Thoracic aorta (tissue), 2 donors: ENCODE results near the gene SRSF11. TPM values are rescaled to one million over a fixed set of nuclear protein-coding genes. Genes with fewer than 3 reads are reported as not detected.

ENCODE experiments used
- ATAC-seq: fragments of 150-250 bp; one replicate; pipeline ENCODE4 v1.8.0; 2017; ENCODE audit warnings: low read depth; ENCODE audit not compliant: insufficient number of reproducible peaks, low FRiP score
- DNase-seq: peaks from one replicate; pipeline ENCODE4 v3.0.0-alpha.2; 2020; ENCODE audit warnings: low spot score
- H3K27ac ChIP-seq, 2 donors: fragments of 200-600 bp; sonication (generic); 1 replicate in 1 of 2; 2 replicates in 1 of 2; pipeline ENCODE4 v1.5.1; 2016; ENCODE audit warnings: mild to moderate bottlenecking in 2 of 2, moderate library complexity in 2 of 2
- H3K27me3 ChIP-seq: fragments of 200-600 bp; sonication (generic); replicated peaks from 2 replicates; pipeline ENCODE4 v1.6.0; 2016; ENCODE audit warnings: mild to moderate bottlenecking; ENCODE audit not compliant: insufficient read depth
- H3K36me3 ChIP-seq: fragments of 200-600 bp; sonication (generic); one replicate; pipeline ENCODE4 v1.5.1; 2016
- H3K4me1 ChIP-seq, 2 donors: fragments of 200-600 bp; sonication (generic); 1 replicate in 1 of 2; 2 replicates in 1 of 2; pipeline versions ENCODE4 v1.5.1 to v1.6.0; 2016; ENCODE audit warnings: low read depth in 2 of 2, mild to moderate bottlenecking in 1 of 2; ENCODE audit not compliant: control insufficient read depth in 1 of 2
- H3K4me3 ChIP-seq: fragments of 200-600 bp; sonication (generic); 2 replicates; pipeline ENCODE4 v1.5.1; 2016; ENCODE audit warnings: mild to moderate bottlenecking
- H3K9me3 ChIP-seq: fragments of 200-600 bp; sonication (generic); 2 replicates; pipeline ENCODE4 v1.5.1; 2016
- CTCF ChIP-seq: fragments of 200-600 bp; sonication (generic); IDR thresholded peaks from one replicate; pipeline ENCODE4 v1.5.1; 2019; ENCODE audit warnings: antibody characterized with exemption
- total RNA-seq, 2 donors: library from RNA; depleted of rRNA; stranded (reverse); fragments of >200 nt; gene quantifications; one replicate each; pipeline versions ENCODE4 v1.1.0 to v1.2.3, GENCODE V29; 2016

Gene SRSF11
- total RNA-seq, 2 donors from 2014 or later: 146 to 282 TPM

DNA sequence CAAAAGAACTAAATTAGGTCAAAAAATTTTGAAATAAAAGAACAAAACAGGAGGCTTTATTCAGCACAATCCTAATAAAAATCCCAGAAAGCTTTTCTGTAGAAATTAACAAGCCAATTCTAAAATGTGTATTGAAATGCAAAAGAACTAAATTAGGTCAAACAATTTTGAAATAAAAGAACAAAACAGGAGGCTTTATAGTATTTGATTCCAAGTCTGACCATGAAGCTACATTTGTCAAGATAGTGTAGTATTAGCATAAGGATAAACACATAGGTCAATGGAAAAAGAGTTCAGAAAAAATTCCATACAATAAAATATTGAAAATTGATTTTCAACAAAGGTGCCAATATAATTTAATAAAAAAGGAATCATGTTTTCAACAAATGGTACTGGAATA lies 26.6 kb upstream of the SRSF11 start:
- ATAC-seq (no peak), DNase-seq (no peak)
- Histone ChIP-seq H3K36me3 (no peaks in the 10 kb centered on the region), H3K27me3 (no peaks in the 10 kb centered on the region), H3K4me1 (no peaks in the 10 kb centered on the region), H3K27ac (no peak overlapping the region), H3K4me3 (no peak overlapping the region), H3K9me3 (no peaks in the 10 kb centered on the region)
- TF ChIP-seq CTCF: no peak

- Histone ChIP-seq H3K4me3 (no peak overlapping the region), H3K27ac (no peak overlapping the region), H3K27me3 (no peaks in the 10 kb centered on the region), H3K4me1 (no peaks in the 10 kb centered on the region), H3K36me3 (no peaks in the 10 kb centered on the region), H3K9me3 (no peaks in the 10 kb centered on the region)
- DNase-seq: no peak
- TF ChIP-seq CTCF: no peak
- ATAC-seq: no peak
Observed at GRCh38 chr1:70195342-70195741, 25.8 kb upstream of the SRSF11 start.

DNA sequence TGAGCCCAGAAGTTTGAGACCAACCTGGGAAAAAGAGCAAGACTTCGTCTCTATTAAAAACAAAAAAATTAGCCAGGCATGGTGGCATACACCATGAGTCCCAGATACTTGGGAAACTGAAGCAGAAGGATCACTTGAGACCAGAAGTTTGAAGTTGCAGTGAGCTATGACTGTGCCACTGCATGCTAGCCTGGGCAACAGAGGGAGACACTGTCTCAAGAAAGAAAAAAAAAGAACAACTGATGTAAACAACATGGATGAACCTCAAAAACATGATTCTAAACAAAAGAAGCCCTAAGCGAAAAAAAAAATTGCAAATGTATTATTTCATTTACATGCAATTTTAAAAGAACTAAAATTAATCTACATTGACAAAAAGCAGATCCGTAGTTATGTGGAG lies 24.8 kb upstream of the SRSF11 start:
- TF ChIP-seq CTCF: no peak
- no peaks in the 10 kb centered on the region for H3K4me1 ChIP-seq
- ATAC-seq (no peak), DNase-seq (no peak)
- H3K27me3 ChIP-seq: no peaks in the 10 kb centered on the region
- H3K4me3 ChIP-seq: no peak overlapping the region
- no peaks in the 10 kb centered on the region for H3K9me3 ChIP-seq
- H3K27ac ChIP-seq: no peak overlapping the region
- no peaks in the 10 kb centered on the region for H3K36me3 ChIP-seq

DNA sequence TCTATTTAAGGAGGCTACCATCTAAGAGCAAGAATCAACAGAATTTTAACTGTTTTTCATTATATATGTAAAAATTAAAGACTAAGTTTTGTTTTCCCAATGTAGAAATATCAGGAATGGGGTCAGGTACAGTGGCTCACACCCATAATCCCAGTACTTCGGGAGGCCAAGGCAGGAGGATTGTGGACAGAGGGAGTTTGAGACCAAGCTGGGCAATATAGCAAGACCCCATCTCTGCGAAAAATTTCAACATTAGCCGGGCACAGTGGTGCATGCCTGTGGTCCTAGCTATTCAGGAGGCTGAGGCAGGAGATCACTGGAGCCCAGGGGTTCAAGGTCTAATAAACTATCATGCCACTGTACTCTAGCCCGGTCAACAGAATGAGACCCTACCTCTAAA lies 21.1 kb upstream of the SRSF11 start:
- Histone ChIP-seq H3K9me3 (no peaks in the 10 kb centered on the region), H3K27ac (no peak overlapping the region), H3K27me3 (no peaks in the 10 kb centered on the region), H3K4me3 (no peak overlapping the region), H3K4me1 (peaks cover 8 to 24% of the 10 kb centered on the region in 2 donors), H3K36me3 (no peaks in the 10 kb centered on the region)
- ATAC-seq: no peak
- DNase-seq: no peak
- no peak for TF ChIP-seq CTCF

DNA sequence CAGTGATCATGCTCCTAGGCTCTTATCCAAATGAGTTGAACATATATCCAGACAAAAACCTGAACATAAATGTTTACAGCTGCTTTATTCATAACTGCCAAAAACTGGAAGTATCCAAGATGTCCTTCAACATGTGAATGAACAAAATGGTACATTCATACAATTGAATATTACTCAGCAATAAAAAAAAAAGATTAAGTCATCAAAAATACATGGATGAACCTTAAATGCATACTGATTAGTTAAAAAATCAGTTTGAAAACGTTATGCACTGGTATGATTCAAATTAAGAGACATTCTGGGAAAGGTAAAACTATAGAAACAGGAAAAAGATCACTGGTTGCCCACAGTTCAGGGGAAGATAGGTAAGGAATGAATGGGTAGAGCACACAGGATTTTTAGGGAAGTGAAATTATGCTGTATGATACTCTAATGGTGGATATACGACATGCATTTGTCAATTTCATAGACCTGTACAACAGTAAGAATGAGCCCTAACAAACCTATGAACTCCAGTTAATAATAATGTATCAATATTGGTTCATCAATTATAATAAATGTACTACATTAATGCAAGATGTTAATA lies 18.9 kb upstream of the SRSF11 start:
- peaks cover 16 to 33% of the 10 kb centered on the region in 2 donors for H3K4me1 ChIP-seq
- no peaks in the 10 kb centered on the region for H3K9me3 ChIP-seq
- no peak overlapping the region for H3K4me3 ChIP-seq
- no peak for TF ChIP-seq CTCF
- H3K27ac ChIP-seq: no peak overlapping the region
- no peaks in the 10 kb centered on the region for H3K36me3 ChIP-seq
- ATAC-seq (no peak), DNase-seq (no peak)
- H3K27me3 ChIP-seq: no peaks in the 10 kb centered on the region
